Measurements from ENCODE around the gene FKBP8. TPM values are rescaled to one million over a fixed set of nuclear protein-coding genes. Genes with fewer than 3 reads are reported as not detected.

Gene FKBP8
- total RNA-seq, 1 donor from 2014 or later, result 142 TPM

DNA sequence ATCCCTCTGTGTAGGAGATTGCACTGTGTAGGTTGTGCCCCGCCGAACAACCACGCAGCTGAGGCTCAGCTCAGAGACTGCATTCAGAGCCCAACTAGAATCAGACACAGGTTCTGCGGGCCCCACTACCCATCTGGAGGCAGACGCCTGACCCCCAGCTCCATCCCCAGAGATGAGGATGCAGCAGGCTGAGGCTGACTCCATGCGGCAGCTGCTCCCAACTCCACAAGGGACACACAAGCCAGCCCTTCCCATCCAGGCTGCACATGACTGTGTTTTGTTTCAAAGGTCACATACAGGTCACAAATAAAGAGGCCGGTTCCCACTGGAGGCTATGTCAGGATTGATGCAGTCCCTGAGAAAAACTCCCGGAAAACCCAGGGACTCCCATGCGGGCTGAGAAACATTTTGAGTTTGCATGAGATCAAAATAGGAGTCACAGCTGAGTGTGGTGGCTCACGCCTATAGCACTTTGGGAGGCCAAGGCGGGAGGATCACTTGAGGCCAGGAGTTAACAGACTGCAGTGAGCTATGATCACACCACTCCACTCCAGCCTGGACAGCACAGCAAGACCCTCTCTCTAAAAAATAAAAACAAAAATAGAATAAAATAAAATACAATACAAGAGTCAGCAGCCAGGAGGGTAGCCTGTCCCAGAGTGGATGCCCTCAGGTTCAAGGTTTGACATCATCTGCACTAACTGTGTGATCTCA, 35.5 kb downstream of the FKBP8 start:
- TF ChIP-seq, protein P1, sequence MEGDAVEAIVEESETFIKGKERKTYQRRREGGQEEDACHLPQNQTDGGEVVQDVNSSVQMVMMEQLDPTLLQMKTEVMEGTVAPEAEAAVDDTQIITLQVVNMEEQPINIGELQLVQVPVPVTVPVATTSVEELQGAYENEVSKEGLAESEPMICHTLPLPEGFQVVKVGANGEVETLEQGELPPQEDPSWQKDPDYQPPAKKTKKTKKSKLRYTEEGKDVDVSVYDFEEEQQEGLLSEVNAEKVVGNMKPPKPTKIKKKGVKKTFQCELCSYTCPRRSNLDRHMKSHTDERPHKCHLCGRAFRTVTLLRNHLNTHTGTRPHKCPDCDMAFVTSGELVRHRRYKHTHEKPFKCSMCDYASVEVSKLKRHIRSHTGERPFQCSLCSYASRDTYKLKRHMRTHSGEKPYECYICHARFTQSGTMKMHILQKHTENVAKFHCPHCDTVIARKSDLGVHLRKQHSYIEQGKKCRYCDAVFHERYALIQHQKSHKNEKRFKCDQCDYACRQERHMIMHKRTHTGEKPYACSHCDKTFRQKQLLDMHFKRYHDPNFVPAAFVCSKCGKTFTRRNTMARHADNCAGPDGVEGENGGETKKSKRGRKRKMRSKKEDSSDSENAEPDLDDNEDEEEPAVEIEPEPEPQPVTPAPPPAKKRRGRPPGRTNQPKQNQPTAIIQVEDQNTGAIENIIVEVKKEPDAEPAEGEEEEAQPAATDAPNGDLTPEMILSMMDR (IDR thresholded peaks at IDR 0.05; ENCODE audit: insufficient read depth, low read length, severe bottlenecking), result no peak
- no peak for FAIRE-seq

DNA sequence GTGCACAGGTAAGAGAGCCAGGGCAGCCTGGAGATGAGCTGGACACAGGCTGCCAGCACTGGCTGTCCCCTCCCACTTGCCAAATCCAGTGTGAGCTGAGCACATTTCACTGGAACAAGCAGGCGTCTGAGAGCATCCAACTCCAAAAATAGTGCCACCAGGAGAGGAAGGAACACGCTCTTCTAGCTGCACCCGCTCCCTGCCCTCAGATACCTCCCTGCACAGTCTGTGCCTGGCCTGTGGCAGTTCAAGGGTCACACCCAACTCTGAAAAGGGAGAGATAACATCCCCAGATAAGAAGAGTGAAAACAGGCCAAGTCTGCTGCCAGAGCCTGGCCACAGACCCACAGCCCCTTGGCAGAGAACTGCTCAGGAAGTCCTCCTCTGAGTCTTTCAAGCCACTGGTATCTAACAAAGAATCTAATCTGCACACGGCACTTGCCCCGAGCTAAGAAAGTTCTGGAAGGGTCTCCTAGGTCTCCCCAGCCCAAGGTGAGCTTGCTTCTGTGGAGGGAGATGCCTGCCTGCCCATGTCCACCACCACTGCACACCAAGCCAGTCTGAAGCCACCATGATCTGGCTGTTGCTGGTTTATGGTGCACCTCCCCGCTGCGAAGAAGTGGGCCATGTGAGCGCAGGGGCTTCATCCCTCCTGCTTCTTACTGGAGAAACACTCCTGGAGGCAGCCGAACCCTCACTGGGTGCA, 36.2 kb downstream of the FKBP8 start:
- DNase-seq (ENCODE audit: low read depth) (no peak), FAIRE-seq (no peak)
- TF ChIP-seq, protein P1 (IDR thresholded peaks at IDR 0.05; ENCODE audit: insufficient read depth, low read length, severe bottlenecking), result no peak
- H3K4me3 ChIP-seq (ENCODE audit: low read depth, low read length), result no peak overlapping the region
- no peaks in the 10 kb centered on the region for H3K27me3 ChIP-seq (ENCODE audit: control insufficient read depth, insufficient read depth, low read length)
- no peaks in the 10 kb centered on the region for H3K36me3 ChIP-seq (ENCODE audit: control insufficient read depth, insufficient read depth, low read length)

More for the DNA sequence above, 35.5 kb downstream of the FKBP8 start:
- no peak overlapping the region for H3K4me3 ChIP-seq (ENCODE audit: low read depth, low read length)
- H3K27me3 ChIP-seq (ENCODE audit: control insufficient read depth, insufficient read depth, low read length), result no peaks in the 10 kb centered on the region
- H3K36me3 ChIP-seq (ENCODE audit: control insufficient read depth, insufficient read depth, low read length), result no peaks in the 10 kb centered on the region
- DNase-seq (ENCODE audit: low read depth), result no peak

DNA sequence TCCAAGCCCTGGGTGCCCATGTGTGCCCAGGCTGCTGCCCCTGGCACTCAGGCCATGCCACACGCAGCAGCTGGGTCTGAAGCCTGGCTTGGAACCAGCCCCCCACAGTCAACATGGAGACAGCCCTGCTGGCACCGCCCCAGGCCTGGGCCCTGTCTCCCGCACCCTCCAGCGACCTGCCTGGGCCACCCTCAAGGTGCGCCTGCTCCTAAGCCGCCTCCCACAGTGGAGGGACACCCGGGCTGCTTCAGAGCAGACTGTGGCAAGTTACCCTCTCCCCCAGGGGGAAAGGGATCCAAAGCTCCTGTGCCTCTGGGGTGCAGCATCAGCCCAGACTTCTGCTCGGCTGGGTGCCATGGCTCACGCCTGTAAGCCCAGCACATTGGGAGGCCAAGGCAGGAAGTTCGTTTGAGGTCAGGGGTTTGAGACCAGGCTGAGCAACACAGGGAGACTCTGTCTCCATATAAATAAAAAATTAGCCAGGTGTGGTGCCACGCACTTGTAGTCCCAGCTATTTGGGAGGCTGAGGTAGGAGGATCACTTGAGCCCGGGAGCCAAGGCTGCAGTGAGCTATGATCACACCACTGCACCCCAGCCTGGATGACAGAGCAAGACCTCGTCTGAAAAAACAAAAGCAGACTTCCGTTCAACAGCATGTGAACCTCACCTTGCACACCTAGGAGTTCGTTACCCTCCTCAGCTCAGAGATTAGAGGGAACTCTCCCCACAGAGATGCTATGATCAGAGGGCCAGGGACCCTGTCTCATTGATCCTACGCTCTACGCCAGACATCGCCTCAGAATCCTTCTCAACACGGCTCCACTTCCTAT, 37.1 kb downstream of the FKBP8 start:
- no peaks in the 10 kb centered on the region for H3K27me3 ChIP-seq (ENCODE audit: control insufficient read depth, insufficient read depth, low read length)
- peak; percentile 70 for FAIRE-seq

DNA sequence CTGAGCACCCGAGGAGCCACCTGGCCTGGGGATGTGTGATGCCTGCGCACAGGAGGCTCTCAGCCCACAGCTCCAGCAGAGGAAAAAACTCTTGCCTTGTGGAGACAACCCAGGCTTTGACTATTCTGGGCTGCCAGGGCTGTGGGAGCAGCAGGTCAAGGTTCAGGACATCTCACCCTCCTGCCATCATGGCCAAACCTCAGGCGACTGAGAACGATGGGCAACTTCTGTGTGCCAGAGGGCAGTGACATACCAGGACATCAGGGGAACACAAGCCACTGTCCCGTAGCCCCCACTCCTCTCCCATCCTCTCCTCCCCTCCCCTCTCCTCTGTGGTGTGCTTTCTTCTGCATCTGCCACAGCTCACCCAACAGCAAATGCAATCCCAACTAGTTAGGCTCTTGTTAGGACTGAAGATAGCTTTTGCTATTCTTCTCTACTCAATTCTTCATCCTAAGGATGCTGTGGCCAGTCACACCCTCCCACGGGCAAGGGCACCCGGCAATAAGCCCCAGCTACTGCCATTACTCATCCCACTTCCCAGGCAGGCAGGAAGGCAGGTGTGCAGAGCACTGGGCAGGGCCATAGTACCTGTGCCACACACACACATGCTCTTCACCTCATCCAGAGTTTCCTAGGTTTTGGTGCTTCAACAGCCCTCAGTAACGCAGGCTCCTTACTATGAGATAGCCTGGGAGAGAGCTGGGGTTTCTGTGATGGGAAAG, 38.3 kb downstream of the FKBP8 start:
- no peaks in the 10 kb centered on the region for H3K27me3 ChIP-seq (ENCODE audit: control insufficient read depth, insufficient read depth, low read length)
- FAIRE-seq, result peak; percentile 87
- TF ChIP-seq, protein P1 (IDR thresholded peaks at IDR 0.05; ENCODE audit: insufficient read depth, low read length, severe bottlenecking), result no peak
- peak; percentile 50 for DNase-seq (ENCODE audit: low read depth)
- no peaks in the 10 kb centered on the region for H3K36me3 ChIP-seq (ENCODE audit: control insufficient read depth, insufficient read depth, low read length)
- H3K4me3 ChIP-seq (ENCODE audit: low read depth, low read length), result no peak overlapping the region

More for the DNA sequence above, 37.1 kb downstream of the FKBP8 start:
- no peaks in the 10 kb centered on the region for H3K36me3 ChIP-seq (ENCODE audit: control insufficient read depth, insufficient read depth, low read length)
- no peak for DNase-seq (ENCODE audit: low read depth)
- TF ChIP-seq, protein P1 (IDR thresholded peaks at IDR 0.05; ENCODE audit: insufficient read depth, low read length, severe bottlenecking), result no peak
- no peak overlapping the region for H3K4me3 ChIP-seq (ENCODE audit: low read depth, low read length)

All from bronchial epithelial cell (primary cell).